GM19099 (cell line): ENCODE measurements around the gene BAIAP3.

Experiments
- POLR2A ChIP-seq: IDR thresholded peaks from 3 replicates; pipeline ENCODE4 v1.6.1; 2011; ENCODE audit warnings: low read depth; ENCODE audit not compliant: insufficient read length; ENCODE audit errors: extremely low read depth

Gene BAIAP3

DNA sequence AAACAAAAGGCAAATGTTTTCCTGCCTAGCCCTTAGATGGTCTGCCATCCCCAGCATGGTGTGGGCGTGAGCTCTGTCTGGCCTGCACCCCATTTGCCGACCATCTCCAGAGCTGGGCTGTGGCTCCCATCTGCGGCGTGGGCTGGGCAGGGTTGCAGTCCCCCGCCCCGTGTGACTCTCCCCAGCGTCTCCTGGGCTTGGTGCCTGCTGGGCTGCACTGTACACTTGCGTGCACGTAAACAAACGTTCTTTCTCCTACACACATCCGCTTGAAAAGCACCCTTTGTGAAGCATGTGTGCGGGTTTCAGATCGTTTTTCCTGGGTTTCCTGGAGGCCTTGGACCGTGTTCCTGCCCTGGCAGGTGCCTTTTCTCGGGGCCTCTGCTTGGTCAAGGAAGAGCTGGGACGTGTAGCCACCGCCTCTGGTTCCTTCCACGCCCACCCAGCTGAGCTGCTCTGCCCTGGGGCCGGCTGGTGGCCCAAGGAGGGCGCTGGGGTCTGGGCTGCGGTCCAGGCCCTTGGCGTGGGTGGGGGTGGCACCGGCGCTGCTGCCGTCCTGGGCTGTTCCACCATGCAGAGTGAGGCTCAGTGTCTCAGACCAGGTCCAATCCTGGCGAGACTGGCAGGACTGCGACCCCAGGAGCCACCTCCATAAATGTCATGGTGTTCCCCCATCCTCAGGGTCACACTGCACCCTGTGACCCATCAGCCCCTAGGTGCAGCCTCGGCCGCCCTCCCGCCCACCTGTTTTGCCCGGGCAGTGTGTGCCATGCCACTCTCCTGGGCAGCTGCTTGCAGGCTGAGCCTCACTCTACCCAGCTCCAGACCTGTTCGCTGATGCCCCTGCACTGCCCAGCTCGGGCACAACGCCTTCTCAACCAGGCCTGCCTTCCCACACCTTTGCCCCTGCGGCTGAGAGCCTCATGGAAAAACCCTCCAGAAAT lies 9.9 kb upstream of the BAIAP3 start:
- no peak for TF ChIP-seq POLR2A

DNA sequence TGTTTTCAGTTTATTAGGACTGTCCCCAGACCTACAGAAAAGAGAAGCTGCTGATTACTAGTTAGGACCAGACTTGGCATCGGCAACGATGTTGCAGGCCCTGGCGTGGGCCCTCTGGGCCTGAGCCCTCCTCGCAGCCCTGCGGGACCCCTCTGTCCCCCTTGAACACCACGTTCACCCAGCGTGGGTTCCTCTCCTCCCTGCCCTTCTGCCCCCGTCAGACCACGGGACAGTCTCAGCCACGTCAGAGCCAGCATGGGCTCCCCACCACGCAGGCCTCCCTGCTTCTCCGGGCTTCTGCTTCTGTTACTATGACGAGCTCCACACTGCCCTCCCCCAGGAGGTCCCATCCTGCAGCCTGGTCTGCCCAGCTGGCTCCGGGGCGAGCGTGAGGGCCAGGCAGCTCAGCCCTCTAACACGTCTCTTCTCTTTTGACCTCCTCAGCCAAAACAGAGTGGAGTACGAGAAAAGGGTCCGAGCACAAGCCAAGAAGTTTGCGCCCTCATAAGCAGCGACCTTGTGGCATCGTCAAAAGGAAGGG lies 9.1 kb upstream of the BAIAP3 start:
- no peak for TF ChIP-seq POLR2A

DNA sequence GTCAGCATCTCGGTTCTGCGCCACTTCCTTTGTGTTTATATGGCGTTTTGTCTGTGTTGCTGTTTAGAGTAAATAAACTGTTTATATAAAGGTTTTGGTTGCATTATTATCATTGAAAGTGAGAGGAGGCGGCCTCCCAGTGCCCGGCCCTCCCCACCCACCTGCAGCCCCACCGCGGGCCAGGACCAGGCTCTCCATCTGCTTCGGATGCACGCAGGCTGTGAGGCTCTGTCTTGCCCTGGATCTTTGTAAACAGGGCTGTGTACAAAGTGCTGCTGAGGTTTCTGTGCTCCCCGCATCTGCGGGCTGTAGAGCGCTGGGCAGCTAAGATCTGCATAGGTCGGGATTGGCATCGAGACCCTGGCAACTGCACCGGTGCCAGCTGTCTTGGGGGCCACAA lies 8.2 kb upstream of the BAIAP3 start:
- TF ChIP-seq POLR2A = no peak

DNA sequence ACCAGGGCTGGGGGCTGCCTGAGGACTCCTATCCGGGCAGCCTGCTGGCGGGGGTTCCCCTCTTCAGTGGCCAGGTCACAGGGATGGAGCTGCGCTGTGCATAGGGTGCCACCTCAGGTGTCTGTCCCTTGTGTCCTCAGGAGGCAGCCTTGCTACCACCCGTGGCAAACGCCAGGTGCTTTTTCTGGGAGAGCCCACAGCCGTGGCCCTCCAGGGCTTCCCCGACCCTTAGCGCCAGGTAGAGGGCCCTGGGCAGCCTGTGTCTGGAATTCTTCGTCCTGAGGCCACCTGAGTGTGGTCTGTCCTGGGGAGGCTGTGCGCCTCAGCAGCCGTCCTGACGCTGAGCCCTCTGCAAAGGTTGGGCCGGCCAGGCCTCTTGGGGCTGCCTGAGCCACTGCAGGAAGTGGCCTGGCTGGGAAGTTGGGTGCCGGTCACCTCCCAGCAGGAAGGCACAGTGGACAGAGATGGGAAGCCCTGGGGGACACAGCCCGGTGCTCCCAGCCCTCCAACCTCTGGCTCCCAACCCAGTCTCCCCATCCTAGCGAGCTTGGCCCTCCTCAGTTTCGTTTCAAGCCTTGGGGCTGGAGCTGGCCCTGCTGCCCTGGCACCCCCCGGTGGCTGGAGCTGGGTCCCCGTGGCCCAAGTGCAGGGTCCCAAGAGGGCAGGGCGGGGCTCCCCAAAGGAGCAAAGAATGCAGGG lies 7.6 kb upstream of the BAIAP3 start:
- TF ChIP-seq POLR2A = no peak

DNA sequence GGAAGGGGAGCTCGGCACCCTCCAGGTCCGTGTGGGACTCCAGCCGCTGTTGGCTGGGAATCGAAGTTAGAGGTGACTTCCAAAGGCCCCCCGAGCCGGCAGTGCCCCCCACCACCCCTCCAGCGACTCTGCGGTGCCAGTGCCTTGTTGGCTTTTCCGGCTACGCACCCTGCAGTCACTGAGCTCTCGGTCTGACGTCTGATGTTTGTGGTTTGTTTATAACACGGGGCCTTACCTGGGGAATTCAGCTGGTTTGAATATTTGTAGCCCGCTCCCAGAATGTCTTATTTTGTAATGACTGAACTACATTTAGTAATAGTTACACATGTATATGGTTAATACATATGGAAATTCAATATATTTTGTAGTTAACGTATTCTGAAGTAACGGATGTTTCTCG lies 7.1 kb upstream of the BAIAP3 start:
- no peak for TF ChIP-seq POLR2A

DNA sequence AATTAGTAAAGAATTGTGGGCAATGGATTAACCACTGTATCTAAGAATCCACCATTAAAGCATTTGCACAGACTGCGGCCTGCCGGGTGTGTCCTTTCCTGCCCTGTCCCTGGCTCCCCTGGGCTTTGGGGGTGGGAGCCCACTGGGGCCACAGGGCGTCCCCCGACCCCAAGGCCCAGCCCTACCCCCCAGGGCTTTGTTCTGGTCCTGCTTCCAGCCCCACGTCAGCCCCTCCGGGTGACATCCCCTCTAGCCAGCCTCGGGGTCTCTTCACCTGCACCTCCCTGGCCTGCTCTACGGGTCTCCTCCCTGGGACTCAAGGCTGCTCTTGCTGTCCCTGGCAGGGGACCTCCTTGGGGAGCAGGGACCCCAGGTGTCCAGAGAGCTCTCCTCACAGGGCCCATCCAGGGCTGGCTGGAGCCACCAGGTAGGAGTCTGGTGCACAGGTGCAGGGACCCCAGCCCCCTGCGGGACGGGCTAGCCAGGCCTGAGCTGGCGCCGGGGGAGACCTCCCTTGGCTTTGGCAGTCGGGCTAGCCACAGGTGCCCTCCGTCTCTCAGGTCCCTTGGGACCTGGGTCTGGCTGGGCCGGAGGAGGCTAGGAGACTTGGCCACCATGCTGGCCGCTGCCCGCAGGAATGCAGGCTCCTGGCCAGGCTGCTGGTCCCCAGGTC lies 6.4 kb upstream of the BAIAP3 start:
- TF ChIP-seq POLR2A = no peak

DNA sequence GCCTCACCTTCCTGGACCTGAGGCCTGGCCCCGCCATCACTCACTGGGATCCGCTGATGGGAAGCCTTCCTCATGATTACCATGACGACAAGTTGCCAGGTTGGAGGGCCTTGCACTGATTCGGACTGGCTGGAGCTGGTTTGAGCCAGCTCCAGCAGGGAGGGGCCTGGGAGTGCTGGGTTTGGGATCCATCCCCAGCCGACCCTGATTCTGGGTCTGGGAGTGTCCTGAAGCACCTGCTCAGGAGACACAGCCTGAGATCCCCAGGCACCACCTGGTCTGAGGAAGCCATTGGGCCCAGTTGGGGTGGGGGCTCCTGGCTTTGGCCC lies 5.9 kb upstream of the BAIAP3 start:
- no peak for TF ChIP-seq POLR2A

DNA sequence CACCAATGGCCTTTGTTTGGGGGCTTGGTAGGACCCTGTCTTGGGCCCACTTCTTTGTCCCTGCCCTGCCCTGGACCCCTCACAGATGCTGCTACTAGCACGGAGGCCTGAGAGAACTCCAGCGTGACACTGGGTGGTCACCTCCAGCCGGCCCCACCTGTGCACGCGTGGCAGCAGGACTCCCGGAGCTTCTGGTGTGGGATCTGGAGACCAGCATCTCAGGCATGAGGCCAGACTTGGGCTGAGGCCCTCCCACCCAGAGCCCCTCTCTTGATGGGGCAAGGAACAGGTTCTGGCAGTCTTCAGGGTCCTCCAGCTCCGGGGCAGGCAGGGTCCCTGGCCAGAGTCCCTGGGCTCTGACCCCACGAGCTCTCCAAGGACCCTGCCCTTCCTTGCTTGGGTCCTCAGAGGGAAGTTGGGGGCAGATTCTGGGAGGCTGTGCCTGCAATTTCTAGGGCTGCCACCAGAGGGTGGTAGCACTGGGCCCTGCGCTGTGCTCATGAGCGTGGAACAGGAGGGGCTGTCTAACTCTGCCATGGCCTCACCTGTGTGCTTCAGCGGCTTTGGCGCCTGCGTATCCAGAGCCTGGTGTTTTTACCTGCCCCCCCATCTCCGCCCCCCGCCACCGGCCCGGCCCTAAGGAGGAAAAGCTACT lies 3.1 kb upstream of the BAIAP3 start:
- TF ChIP-seq POLR2A = no peak

DNA sequence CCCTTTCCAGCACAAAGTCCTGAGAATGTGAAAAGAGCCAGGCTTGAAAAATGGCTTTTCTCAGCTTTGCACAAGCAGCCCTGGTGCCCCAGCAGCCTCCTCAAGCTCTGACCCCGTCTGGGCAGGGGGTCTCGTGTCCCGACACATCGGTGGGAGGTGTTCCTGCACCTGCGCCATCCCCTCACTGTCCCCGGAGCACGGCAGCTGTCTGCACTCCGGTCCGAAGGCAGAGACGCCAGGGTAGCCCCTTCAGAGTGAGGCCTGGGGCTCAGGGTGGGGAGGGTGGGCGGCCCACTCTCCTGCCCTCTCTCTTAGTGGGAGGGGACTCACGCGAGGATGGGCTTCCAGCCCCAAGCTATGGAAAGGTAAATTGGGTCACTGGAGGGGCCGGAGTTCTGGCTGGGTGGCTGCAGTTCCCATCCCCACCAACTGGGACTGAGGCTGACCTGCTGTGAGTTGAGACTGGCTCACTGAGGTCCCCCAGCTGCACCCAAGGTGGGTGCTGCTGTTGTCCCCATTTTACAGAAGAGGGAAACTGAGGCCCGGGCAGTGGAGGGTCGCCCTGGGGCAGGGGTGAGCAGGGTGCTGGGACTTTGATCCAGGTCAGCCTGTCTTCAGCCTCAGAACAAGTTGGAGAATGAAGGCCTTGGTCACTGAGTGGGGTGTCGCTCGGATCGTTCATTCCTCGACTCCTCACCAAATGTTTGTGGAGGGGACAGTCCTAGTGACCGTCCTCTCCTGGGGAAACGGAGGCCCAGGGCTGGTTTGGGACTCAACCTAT lies 2.3 kb upstream of the BAIAP3 start:
- no peak for TF ChIP-seq POLR2A

DNA sequence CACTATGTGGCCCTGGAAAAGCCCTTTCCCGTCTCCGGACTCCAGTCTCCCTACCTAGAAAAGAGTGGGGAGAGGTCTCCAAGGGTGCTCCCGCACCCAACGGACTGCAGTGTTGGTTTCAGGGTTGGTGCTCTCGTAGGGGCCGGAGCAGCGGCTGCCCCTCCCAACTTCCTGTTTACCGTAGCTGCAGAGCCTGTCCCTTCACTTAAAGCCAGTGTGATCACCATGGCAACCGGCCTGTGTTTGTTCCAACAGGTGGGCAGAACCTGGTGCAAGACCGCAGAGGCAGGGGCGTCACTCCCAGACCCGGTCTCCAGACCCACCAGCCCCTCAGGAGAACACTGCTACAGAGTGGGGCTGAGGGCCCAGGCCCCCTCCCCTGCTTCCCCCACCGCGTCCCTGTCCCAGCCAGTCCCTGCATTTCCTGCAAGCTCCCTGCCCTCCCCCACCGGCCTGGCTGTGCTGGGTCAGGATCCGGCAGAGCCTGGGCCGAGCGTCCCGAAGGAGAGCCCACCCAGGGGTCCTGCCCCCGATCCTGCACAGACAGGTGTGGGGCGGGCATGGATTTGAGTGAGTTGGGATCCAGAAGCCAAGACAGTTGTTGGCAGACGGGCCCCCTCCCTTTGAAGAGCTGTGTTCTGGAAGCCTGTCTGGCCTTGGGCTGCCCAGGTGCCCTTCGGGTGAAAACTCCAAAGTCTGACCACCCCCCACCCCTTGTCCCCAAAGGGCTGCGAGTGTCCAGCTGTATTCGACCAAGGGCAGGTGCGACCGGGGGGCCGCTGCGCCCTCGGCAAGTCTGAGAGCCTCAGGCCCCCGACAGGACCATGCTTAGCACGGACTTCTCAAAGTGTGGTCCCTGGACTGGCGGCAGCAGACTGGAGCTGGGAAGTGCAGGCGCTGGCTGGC lies 1.5 kb upstream of the BAIAP3 start:
- peak; percentile 26 for TF ChIP-seq POLR2A

DNA sequence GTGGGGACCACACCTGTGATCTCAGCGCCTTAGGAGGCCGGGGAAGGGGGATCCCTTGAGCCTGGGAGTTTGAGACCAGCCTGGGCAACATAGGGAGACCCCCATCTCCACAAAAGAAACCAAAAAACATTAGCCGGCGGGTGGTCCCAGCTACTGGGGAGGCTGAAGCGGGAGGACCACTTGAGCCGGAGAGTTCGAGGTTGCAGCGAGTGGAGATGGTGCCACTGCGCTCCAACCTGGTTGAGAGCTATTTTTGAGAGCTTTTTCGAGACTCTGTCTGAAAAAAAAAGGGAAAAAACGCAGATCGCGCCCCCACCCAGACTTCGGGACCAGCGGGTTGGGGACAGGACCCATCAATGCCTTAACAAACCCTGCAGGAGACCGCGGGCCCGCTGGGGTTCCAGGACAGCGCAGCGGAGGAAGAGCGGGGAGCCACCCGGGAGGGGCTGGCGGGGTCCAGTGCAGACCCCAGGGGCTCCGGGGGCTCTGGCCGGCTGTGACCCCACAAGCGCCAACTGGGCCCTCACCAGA lies 762 bp upstream of the BAIAP3 start:
- no peak for TF ChIP-seq POLR2A

DNA sequence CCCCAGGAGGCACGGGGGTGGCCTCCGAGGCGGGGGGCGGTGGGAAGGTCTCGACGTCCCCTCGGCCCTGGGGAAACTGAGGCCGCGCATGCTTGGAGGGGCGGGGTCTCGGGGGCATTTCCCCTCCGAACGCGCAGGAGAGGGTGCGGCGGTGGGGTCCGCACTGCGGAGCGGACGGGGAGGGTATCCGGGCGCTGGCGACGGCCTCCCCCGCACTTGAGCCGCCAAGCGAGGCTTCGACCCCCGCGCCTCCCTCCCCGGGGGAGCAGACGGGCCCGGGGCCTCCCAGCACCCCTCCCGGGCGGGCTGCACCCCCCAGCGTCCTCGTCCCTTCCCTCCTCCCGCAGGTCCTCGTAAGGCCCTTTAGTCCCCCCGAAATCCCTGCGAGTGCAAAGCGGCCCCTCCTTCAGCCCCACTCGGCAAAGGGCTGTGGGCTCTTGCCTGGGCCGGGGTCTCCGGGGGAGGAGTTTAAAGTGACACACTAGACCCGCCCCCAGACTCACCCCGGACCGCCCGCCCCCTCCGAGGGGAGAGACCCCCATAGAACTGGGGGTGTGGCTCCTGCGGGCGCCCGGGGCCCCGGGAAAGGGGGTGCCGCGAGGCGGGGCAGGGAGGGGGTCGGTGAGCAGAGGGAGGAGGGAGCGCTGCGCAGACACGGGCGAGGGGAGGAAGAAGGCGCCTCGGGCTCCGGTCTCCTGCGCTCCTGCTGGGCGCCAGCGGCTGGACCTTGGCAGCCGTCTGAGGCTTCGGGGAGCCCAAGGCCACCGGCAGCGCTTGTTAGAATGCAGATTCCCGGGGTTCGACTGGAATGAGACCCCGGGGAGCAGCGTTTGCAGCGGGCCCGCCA lies 632 bp downstream of the BAIAP3 start:
- no peak for TF ChIP-seq POLR2A
